K562 (cell line): Measurements from ENCODE around the gene PSPH. TPM values are rescaled to one million over a fixed set of nuclear protein-coding genes. Genes with fewer than 3 reads are reported as not detected.

Source experiments
- CXXC5 ChIP-seq: fragments of 250-450 bp; sonication (Bioruptor Pico); IDR thresholded peaks from 2 replicates; pipeline ENCODE4 v1.8.0; 2022; ENCODE audit warnings: inconsistent platforms, mild to moderate bottlenecking, moderate library complexity
- EHMT2 ChIP-seq: fragments of 450-650 bp; IDR thresholded peaks from 2 replicates; pipeline ENCODE4 v1.6.1; 2018; ENCODE audit warnings: antibody characterized with exemption
- GTF2E2 ChIP-seq: fragments of 200-800 bp; sonication (Bioruptor generic); IDR thresholded peaks from 2 replicates; pipeline ENCODE4 v1.6.1; 2016; ENCODE audit warnings: missing genetic modification characterization, missing compliant biosample characterization
- POLR2AphosphoS2 ChIP-seq: IDR thresholded peaks from 2 replicates; pipeline ENCODE4 v1.6.1; 2012; ENCODE audit warnings: low read length, improper control_type of control experiment
- PURB ChIP-seq: sonication (generic); formaldehyde crosslinking; IDR thresholded peaks from 2 replicates; pipeline ENCODE4 v1.9.0; 2021; ENCODE audit warnings: low read depth, mild to moderate bottlenecking, missing genetic modification reagents
- RFX7 ChIP-seq: fragments of 250-450 bp; sonication (Bioruptor Pico); IDR thresholded peaks from 2 replicates; pipeline ENCODE4 v1.5.1; 2021; ENCODE audit warnings: mild to moderate bottlenecking
- SMARCA5 ChIP-seq: fragments of 450-650 bp; IDR thresholded peaks from 2 replicates; pipeline ENCODE4 v1.6.1; 2016
- SNRNP70 ChIP-seq: fragments of 200-400 bp; formaldehyde crosslinking; optimal IDR thresholded peaks from 2 replicates; pipeline ENCODE3; 2017; ENCODE audit warnings: low read depth, low read length
- SRF ChIP-seq, 2 experiments: fragments of 250-450, 450-650 bp in 1 of 2; sonication (Bioruptor Pico) in 1 of 2; sonication (generic) in 1 of 2; formaldehyde crosslinking; IDR thresholded peaks; 2 replicates each; pipeline versions ENCODE4 v1.5.0 to v1.5.1; 2020 to 2022; ENCODE audit warnings: mild to moderate bottlenecking in 1 of 2, missing genetic modification reagents in 1 of 2
- TOE1 ChIP-seq, 2 experiments: fragments of 450-650 bp in 1 of 2; sonication (generic) in 1 of 2; formaldehyde crosslinking in 1 of 2; IDR thresholded peaks; 2 replicates each; pipeline versions ENCODE4 v1.7.1 to v1.8.0; 2016 to 2022; ENCODE audit warnings: borderline replicate concordance in 2 of 2, mild to moderate bottlenecking in 2 of 2, antibody characterized with exemption in 1 of 2, inconsistent platforms in 1 of 2, low read depth in 1 of 2, missing genetic modification reagents in 1 of 2, moderate library complexity in 1 of 2
- TSC22D4 ChIP-seq: fragments of 450-650 bp; IDR thresholded peaks from 2 replicates; pipeline ENCODE4 v1.6.1; 2016; ENCODE audit warnings: missing genetic modification characterization, missing biosample characterization, control low read depth
- ZNF184 ChIP-seq: sonication (generic); formaldehyde crosslinking; IDR thresholded peaks from 2 replicates; pipeline ENCODE4 v1.5.0; 2020; ENCODE audit warnings: missing genetic modification reagents
- ZNF347 ChIP-seq: fragments of 450-650 bp; formaldehyde crosslinking; IDR thresholded peaks from 2 replicates; pipeline ENCODE4 v1.4.0; 2020; ENCODE audit warnings: low read depth, mild to moderate bottlenecking, moderate library complexity
- ZNF75A ChIP-seq: fragments of 450-650 bp; formaldehyde crosslinking; IDR thresholded peaks from 2 replicates; pipeline ENCODE4 v1.4.0; 2020; ENCODE audit warnings: mild to moderate bottlenecking
- polyA plus RNA-seq, 8 experiments: library from polyadenylated mRNA; depleted of rRNA in 4 of 8; stranded (reverse) in 5 of 8; unstranded in 3 of 8; fragments of >200 nt; fragmentation: Nextera tagmentation in 2 of 8; fragmentation: Illumina TruSeq in 1 of 8; extraction: Ambion mirVana in 2 of 8; extraction: Trizol in 1 of 8; gene quantifications; 2 replicates each; pipeline versions ENCODE4 v1.2.1 to v1.2.3, GENCODE V29; 2011 to 2014; ENCODE audit warnings: inconsistent platforms in 1 of 8, missing spikeins in 1 of 8
- total RNA-seq, 7 experiments: library from RNA; depleted of rRNA in 6 of 7; stranded (reverse); fragments of >200 nt in 6 of 7; fragmentation: Illumina TruSeq in 2 of 7; extraction: Trizol in 2 of 7; gene quantifications; 2 replicates each; pipeline versions ENCODE4 v1.2.1 to v1.2.3, GENCODE V29; 2011 to 2021; ENCODE audit warnings: low replicate concordance in 1 of 7
- TF ChIP-seq, protein P1 (sequence below), 2 experiments: fragments of 450-650 bp; IDR thresholded peaks; 2 replicates each; pipeline ENCODE4 v1.6.1; 2018; ENCODE audit warnings: mild to moderate bottlenecking in 2 of 2, low read depth in 1 of 2; ENCODE audit not compliant: partially characterized antibody in 2 of 2
- TF ChIP-seq, protein P2 (sequence below): fragments of 250-450 bp; sonication (Bioruptor Pico); IDR thresholded peaks from 2 replicates; pipeline ENCODE4 v1.6.1; 2021; ENCODE audit warnings: mild to moderate bottlenecking
- TF ChIP-seq, protein P3 (sequence below), 2 experiments: IDR thresholded peaks; 2 replicates each; pipeline ENCODE4 v1.6.1; 2011; ENCODE audit warnings: borderline replicate concordance in 1 of 2, control low read depth in 1 of 2, low read depth in 1 of 2, low read length in 1 of 2, mild to moderate bottlenecking in 1 of 2, mixed read lengths in 1 of 2, moderate library complexity in 1 of 2; ENCODE audit not compliant: insufficient read depth in 1 of 2, insufficient read length in 1 of 2, poor library complexity in 1 of 2, severe bottlenecking in 1 of 2; ENCODE audit errors: extremely low read depth in 1 of 2
- TF ChIP-seq, protein P4 (sequence below): fragments of 250-450 bp; sonication (Bioruptor Pico); IDR thresholded peaks from 2 replicates; pipeline ENCODE4 v1.5.0; 2021; ENCODE audit warnings: mild to moderate bottlenecking, borderline replicate concordance

The PSPH gene
- total and polyA plus RNA-seq, 9 of the 15 experiments (the other 6 are each of a cell fraction or from before 2014, with no cell fraction given): 6.3 to 46.8 (median 20.2) TPM

DNA sequence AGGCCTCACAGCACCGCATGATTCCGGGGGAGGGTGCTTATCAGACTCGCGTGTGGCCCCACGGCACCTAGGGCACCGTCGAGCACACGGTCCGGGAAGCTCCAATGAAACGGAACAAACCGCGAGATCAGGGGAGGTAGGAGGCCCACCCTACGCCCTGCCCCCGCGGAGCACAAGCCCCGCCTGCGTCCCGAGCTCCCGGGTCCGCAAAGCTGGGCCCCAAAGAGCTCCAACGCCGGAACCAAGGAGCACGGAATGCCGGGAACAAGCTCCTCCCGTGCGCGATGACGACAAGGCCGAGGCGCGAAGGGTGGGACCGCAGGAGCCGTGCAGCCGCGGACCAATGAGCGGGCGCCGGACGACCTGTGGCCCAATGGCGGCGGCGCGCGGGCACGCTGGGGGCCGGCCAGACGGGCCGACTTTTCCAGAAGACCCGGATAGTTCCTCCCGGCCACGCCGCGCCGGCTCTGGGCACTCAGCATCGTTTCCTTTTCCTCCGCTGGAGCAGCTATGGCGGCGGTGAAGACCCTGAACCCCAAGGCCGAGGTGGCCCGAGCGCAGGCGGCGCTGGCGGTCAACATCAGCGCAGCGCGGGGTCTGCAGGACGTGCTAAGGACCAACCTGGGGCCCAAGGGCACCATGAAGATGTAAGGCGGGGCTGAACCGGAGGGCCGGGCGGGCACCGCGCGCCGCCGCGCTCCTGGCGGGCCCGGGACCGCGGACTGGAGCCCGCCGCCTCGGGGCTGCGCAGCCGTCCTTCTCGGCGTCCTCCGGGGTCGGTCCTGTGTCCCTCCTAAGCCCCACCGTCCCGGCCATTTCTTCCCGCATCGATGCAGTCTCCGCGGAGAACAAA is at the start of gene PSPH, which contains the start of gene CCT6A (continued):
- TF ChIP-seq, protein P1, sequence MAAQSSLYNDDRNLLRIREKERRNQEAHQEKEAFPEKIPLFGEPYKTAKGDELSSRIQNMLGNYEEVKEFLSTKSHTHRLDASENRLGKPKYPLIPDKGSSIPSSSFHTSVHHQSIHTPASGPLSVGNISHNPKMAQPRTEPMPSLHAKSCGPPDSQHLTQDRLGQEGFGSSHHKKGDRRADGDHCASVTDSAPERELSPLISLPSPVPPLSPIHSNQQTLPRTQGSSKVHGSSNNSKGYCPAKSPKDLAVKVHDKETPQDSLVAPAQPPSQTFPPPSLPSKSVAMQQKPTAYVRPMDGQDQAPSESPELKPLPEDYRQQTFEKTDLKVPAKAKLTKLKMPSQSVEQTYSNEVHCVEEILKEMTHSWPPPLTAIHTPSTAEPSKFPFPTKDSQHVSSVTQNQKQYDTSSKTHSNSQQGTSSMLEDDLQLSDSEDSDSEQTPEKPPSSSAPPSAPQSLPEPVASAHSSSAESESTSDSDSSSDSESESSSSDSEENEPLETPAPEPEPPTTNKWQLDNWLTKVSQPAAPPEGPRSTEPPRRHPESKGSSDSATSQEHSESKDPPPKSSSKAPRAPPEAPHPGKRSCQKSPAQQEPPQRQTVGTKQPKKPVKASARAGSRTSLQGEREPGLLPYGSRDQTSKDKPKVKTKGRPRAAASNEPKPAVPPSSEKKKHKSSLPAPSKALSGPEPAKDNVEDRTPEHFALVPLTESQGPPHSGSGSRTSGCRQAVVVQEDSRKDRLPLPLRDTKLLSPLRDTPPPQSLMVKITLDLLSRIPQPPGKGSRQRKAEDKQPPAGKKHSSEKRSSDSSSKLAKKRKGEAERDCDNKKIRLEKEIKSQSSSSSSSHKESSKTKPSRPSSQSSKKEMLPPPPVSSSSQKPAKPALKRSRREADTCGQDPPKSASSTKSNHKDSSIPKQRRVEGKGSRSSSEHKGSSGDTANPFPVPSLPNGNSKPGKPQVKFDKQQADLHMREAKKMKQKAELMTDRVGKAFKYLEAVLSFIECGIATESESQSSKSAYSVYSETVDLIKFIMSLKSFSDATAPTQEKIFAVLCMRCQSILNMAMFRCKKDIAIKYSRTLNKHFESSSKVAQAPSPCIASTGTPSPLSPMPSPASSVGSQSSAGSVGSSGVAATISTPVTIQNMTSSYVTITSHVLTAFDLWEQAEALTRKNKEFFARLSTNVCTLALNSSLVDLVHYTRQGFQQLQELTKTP (IDR thresholded peaks at IDR 0.05; ENCODE audit: low read depth in 1 of 2, partially characterized antibody in 2 of 2): no peak
- no peak for TF ChIP-seq SMARCA5
- TF ChIP-seq, protein P2, sequence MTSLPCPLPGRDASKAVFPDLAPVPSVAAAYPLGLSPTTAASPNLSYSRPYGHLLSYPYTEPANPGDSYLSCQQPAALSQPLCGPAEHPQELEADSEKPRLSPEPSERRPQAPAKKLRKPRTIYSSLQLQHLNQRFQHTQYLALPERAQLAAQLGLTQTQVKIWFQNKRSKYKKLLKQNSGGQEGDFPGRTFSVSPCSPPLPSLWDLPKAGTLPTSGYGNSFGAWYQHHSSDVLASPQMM (CRISPR knock-in tag): no peak
- no peak for TF ChIP-seq EHMT2
- TF ChIP-seq, protein P3, sequence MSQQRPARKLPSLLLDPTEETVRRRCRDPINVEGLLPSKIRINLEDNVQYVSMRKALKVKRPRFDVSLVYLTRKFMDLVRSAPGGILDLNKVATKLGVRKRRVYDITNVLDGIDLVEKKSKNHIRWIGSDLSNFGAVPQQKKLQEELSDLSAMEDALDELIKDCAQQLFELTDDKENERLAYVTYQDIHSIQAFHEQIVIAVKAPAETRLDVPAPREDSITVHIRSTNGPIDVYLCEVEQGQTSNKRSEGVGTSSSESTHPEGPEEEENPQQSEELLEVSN (IDR thresholded peaks at IDR 0.05; ENCODE audit: borderline replicate concordance in 1 of 2, extremely low read depth in 1 of 2, insufficient read depth in 1 of 2, insufficient read length in 1 of 2, low read depth in 1 of 2, low read length in 1 of 2, poor library complexity in 1 of 2, severe bottlenecking in 1 of 2): peak; percentile 56 to 79
- no peak for TF ChIP-seq TSC22D4
- no peak for TF ChIP-seq ZNF347 (CRISPR knock-in tag)
- no peak for TF ChIP-seq ZNF75A (CRISPR knock-in tag)
- peak; percentile 23; the same call in 1 of the 2 replicates for TF ChIP-seq GTF2E2 (tag)
- no peak for TF ChIP-seq TOE1 (IDR thresholded peaks at IDR 0.05; ENCODE audit: borderline replicate concordance)
- no peak for TF ChIP-seq TOE1 (CRISPR knock-in tag; IDR thresholded peaks at IDR 0.05; ENCODE audit: borderline replicate concordance, low read depth)
- no peak for TF ChIP-seq SNRNP70
- peak; percentile 53; the same call in 1 of the 2 replicates for TF ChIP-seq POLR2AphosphoS2
- no peak for TF ChIP-seq RFX7
- TF ChIP-seq, protein P4, sequence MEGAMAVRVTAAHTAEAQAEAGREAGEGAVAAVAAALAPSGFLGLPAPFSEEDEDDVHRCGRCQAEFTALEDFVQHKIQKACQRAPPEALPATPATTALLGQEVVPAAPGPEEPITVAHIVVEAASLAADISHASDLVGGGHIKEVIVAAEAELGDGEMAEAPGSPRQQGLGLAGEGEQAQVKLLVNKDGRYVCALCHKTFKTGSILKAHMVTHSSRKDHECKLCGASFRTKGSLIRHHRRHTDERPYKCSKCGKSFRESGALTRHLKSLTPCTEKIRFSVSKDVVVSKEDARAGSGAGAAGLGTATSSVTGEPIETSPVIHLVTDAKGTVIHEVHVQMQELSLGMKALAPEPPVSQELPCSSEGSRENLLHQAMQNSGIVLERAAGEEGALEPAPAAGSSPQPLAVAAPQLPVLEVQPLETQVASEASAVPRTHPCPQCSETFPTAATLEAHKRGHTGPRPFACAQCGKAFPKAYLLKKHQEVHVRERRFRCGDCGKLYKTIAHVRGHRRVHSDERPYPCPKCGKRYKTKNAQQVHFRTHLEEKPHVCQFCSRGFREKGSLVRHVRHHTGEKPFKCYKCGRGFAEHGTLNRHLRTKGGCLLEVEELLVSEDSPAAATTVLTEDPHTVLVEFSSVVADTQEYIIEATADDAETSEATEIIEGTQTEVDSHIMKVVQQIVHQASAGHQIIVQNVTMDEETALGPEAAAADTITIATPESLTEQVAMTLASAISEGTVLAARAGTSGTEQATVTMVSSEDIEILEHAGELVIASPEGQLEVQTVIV (CRISPR knock-in tag): no peak
- TF ChIP-seq ZNF184 (CRISPR knock-in tag): no peak
- peak in 1 of 2 experiments; percentile 43; a peak in 1 of 4 replicates for TF ChIP-seq SRF (CRISPR knock-in tag; IDR thresholded peaks at IDR 0.05)
- TF ChIP-seq PURB: no peak
- TF ChIP-seq CXXC5 (CRISPR knock-in tag): peak; percentile 90
